ENCODE results near the gene KLC1.

DNA sequence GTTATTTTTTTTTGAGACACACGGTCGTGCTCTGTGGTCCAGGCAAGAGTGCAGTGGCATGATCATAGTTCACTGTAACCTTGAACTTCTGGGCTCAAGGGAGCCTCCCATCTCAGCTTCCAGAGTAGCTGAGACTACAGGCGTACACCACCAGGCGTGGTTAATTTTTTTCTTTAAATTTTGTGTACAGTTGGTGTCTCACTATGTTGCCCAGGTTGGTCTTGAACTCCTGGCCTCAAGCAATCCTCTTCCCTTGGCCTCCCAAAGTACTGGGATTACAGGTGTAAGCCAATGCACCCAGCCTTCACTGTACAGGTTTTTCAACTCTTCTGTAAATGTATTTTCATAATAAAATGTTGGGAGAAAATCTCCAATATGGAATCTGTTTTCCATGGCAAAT lies 5.7 kb upstream of the KLC1 start:
- no peak for TF ChIP-seq CTCF (IDR thresholded peaks at IDR 0.05)
- no peak for TF ChIP-seq EZH2 (IDR thresholded peaks at IDR 0.05; ENCODE audit: borderline replicate concordance, insufficient read depth, low read depth, low read length, poor library complexity, severe bottlenecking)

All from B cell (primary cell).